Measurements from ENCODE around the gene SEMA5A.

DNA sequence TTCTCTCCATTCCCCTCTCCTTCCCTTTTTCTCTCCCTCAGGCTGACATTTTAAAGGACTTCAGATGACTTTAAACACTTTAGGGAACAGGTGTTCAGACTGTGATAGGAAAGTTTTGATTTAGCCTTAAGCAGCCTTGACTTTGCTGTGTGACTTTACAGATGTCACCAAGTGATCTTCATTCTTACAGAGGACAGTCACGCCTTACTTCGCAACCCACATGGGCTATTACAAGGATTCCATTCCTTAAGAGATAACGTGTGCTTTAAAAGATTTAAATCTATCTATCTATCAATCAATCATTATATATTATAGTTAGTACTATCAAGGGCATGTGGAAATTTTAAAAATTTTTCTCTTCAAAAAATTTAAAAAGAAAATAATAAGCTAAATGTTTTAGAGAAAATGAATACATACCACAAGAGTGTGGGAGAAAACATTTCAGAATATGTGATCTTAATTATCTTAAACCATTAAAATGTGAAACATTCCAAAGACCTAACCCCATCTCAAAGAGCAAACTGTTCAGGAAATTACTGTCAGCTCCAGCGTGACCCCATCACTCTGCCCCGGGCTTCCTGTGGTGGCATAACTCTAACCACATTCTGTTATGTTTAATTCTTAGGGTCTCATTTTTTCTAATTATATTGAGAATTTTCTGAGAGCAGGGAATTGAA, 530.5 kb downstream of the SEMA5A start:
- TF ChIP-seq, protein P1, sequence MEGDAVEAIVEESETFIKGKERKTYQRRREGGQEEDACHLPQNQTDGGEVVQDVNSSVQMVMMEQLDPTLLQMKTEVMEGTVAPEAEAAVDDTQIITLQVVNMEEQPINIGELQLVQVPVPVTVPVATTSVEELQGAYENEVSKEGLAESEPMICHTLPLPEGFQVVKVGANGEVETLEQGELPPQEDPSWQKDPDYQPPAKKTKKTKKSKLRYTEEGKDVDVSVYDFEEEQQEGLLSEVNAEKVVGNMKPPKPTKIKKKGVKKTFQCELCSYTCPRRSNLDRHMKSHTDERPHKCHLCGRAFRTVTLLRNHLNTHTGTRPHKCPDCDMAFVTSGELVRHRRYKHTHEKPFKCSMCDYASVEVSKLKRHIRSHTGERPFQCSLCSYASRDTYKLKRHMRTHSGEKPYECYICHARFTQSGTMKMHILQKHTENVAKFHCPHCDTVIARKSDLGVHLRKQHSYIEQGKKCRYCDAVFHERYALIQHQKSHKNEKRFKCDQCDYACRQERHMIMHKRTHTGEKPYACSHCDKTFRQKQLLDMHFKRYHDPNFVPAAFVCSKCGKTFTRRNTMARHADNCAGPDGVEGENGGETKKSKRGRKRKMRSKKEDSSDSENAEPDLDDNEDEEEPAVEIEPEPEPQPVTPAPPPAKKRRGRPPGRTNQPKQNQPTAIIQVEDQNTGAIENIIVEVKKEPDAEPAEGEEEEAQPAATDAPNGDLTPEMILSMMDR (IDR thresholded peaks at IDR 0.05), result no peak
- TF ChIP-seq POLR2A (IDR thresholded peaks at IDR 0.05) (no peak), POLR2AphosphoS5 (IDR thresholded peaks at IDR 0.05; ENCODE audit: insufficient read depth in 1 of 2, low read depth in 1 of 2) (no peak)
